ENCODE results near the gene CTBP2. TPM values are rescaled to one million over a fixed set of nuclear protein-coding genes. Genes with fewer than 3 reads are reported as not detected.

CTBP2 gene
- total RNA-seq, 1 experiment from 2014 or later, result 125 TPM

DNA sequence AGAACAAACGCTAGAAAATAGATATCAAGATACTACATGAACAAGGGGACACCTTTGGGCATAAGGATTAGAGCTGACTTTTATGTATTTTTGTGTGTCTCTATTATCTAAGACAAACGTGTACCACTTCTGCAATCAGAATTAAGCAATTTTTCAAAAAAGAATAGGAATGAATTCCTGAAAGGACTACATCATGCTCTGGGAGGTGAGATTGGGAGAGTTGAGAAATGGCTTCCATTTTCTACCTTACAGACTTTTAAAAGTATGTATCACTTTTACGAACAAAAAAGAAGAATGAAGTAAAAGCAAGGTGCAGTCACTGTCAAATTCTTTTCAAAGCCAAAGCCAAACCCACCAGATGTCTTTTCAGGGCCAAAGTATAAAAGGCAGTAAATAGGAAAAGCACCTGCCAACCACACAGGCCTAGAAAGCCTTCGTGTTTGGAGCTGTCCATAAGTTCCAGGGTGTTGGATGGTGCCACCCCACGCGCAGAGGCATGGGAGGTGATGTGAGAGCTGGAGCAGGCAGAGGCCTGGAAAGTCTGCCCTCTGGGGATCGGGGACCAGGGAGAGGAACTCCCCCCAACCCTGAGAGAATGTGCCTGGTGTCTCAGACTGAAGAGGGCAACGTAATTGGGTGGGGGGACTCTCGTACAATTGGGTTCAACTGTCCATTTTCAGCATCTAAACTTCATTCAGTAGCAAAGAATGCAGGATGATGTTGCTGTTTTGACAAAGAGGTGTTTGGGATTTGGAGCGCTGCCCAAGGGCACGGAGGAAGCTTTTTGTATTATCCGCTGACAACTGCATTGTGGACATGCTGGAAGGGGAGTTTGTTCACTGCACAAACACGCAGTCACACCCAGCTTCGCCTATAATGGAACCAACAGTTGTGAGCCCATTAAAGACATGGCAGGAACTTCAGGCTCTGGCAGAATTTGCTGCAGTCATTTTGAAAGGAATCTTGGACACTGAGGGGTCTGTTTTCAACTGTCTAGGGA, 17.6 kb upstream of the CTBP2 start:
- ATAC-seq, result no peak
- H3K4me1 ChIP-seq (ENCODE audit: control insufficient read depth, insufficient read depth, low read length), result no peaks in the 10 kb centered on the region
- H3K27me3 ChIP-seq (ENCODE audit: control insufficient read depth, insufficient read depth, low read length), result peaks cover 3% of the 10 kb centered on the region
- no peak for TF ChIP-seq TCF7L2 (IDR thresholded peaks at IDR 0.05; ENCODE audit: low read depth, low read length)
- no peak for TF ChIP-seq POLR2AphosphoS5 (IDR thresholded peaks at IDR 0.05; ENCODE audit: low read depth, low read length)
- TF ChIP-seq CTCF (IDR thresholded peaks at IDR 0.05), result no peak
- TF ChIP-seq SIN3A (IDR thresholded peaks at IDR 0.05; ENCODE audit: borderline replicate concordance, insufficient read depth, low read depth, low read length), result no peak
- TF ChIP-seq REST (IDR thresholded peaks at IDR 0.05; ENCODE audit: insufficient read depth in 1 of 2, low read depth in 2 of 2, low read length in 1 of 2), result no peak
- BruUV-seq (replicated peaks), result no TSS peak
- ChIA-PET POLR2A (no interaction called here), CTCF (no interaction called here)
- no peaks in the 10 kb centered on the region for H3K36me3 ChIP-seq (ENCODE audit: control insufficient read depth, insufficient read depth, low read length)
- no peak overlapping the region for H3K4me3 ChIP-seq (ENCODE audit: low read depth in 2 of 2, low read length in 2 of 2)
- in situ Hi-C loops (cut with HindIII; ENCODE audit: low pct_unique_long_range_greater_than_20kb, low sequenced_read_pairs), result no loop called here
- H3K27ac ChIP-seq (ENCODE audit: low read length), result no peak overlapping the region
- no peak for DNase-seq (ENCODE audit: low read depth, low spot score)
- no peaks in the 10 kb centered on the region for H3K9me3 ChIP-seq (ENCODE audit: control insufficient read depth, insufficient read depth, low read depth, low read length)
- intact Hi-C loops (cut with micrococcal nuclease; ENCODE audit: unreplicated experiment), result no loop called here

- no peak overlapping the region for H3K27ac ChIP-seq (ENCODE audit: low read length)
- no peaks in the 10 kb centered on the region for H3K9me3 ChIP-seq (ENCODE audit: control insufficient read depth, insufficient read depth, low read depth, low read length)
- intact Hi-C loops (cut with micrococcal nuclease; ENCODE audit: unreplicated experiment) (no loop called here), in situ Hi-C loops (cut with HindIII; ENCODE audit: low pct_unique_long_range_greater_than_20kb, low sequenced_read_pairs) (no loop called here)
- ChIA-PET CTCF (no interaction called here), POLR2A (no interaction called here)
- no peak overlapping the region for H3K4me3 ChIP-seq (ENCODE audit: low read depth in 2 of 2, low read length in 2 of 2)
- no TSS peak for BruUV-seq (replicated peaks)
- no peak for DNase-seq (ENCODE audit: low read depth, low spot score)
- peaks cover 3% of the 10 kb centered on the region for H3K27me3 ChIP-seq (ENCODE audit: control insufficient read depth, insufficient read depth, low read length)
- no peak for ATAC-seq
- TF ChIP-seq POLR2AphosphoS5 (IDR thresholded peaks at IDR 0.05; ENCODE audit: low read depth, low read length) (no peak), SIN3A (IDR thresholded peaks at IDR 0.05; ENCODE audit: borderline replicate concordance, insufficient read depth, low read depth, low read length) (no peak), CTCF (IDR thresholded peaks at IDR 0.05) (no peak), TCF7L2 (IDR thresholded peaks at IDR 0.05; ENCODE audit: low read depth, low read length) (no peak), REST (IDR thresholded peaks at IDR 0.05; ENCODE audit: insufficient read depth in 1 of 2, low read depth in 2 of 2, low read length in 1 of 2) (no peak)
- H3K4me1 ChIP-seq (ENCODE audit: control insufficient read depth, insufficient read depth, low read length), result no peaks in the 10 kb centered on the region
- H3K36me3 ChIP-seq (ENCODE audit: control insufficient read depth, insufficient read depth, low read length), result no peaks in the 10 kb centered on the region
Observed at GRCh38 chr10:125175807-125176206, 15.4 kb upstream of the CTBP2 start.

Data from Panc1 (cell line).